ENCODE measurements around the gene BHLHE40. TPM values are rescaled to one million over a fixed set of nuclear protein-coding genes. Genes with fewer than 3 reads are reported as not detected.

Gene BHLHE40
- total and polyA plus RNA-seq, 4 donors = 28.5 to 204 (median 88.4) TPM

DNA sequence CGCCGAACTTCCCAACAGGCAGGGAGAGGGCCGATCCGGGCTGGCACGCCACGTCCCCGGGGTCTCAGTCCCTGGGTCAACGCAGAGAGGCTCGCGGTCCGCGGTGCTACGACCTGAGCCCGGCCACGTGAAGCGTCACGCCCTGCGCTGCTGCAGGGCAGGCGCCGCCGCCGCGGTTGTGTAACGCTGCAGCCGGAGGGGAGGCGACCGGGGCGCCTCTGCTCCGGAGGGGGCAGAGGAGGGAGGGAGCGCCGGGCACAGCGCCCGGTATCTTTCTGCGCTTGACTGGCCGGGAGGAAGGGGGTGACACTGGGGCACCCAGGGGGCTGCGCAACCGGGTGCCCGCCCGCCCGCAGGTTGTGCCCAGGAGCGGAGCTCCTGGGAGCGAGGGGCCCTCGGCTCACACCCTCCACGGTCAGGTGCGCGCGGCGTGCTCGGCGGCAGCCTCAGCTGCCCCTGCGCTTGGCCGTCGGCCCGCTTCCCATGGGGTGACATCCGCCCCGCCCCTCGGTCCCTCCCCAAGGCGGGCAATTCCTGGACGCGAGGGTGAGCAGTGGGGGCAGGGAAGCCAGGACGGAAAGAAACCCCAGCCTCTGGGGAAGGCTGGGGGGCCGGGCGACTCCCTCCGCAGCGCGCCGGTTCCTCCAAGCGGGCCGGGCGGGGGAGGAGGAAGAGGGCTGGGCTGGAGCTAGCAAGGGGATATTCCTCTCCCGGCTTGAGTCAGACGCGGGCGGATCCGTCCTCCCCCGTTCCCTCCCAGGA, 852 bp upstream of the BHLHE40 start:
- H3K4me3 ChIP-seq = peak overlapping the region; percentile 39
- 0% methylated on average over 64 to 76 of the region's 76 CpGs for WGBS, 2 donors
- H3K4me1 ChIP-seq (ENCODE audit: control insufficient read depth in 5 of 5, insufficient read depth in 5 of 5, low read length in 5 of 5) = peaks cover 0 to 32% (median 5%) of the 10 kb centered on the region in 5 donors
- peak overlapping the region; percentile 43 to 67 for H3K9ac ChIP-seq (ENCODE audit: insufficient read depth in 1 of 2, low read length in 2 of 2)
- peak overlapping the region; percentile 99 to 100 for H3K27ac ChIP-seq (ENCODE audit: low read depth in 1 of 2, low read length in 1 of 2)
- no peak for TF ChIP-seq CTCF (IDR thresholded peaks at IDR 0.05; ENCODE audit: control extremely low read depth, extremely low read depth)
- no peaks in the 10 kb centered on the region for H3K9me3 ChIP-seq (ENCODE audit: control insufficient read depth in 4 of 4, insufficient read depth in 3 of 4, low read length in 3 of 4)
- H3K36me3 ChIP-seq (ENCODE audit: control insufficient read depth in 4 of 4, insufficient read depth in 4 of 4, low read length in 4 of 4) = peaks cover 0 to 12% (median 0%) of the 10 kb centered on the region in 4 donors
- ATAC-seq (ENCODE audit: insufficient read depth, low FRiP score) (peak; percentile 72), DNase-seq (peak; percentile 84 to 89 (median 85))
- peaks cover 0 to 23% (median 19%) of the 10 kb centered on the region in 3 donors for H3K27me3 ChIP-seq (ENCODE audit: control insufficient read depth in 3 of 3, insufficient read depth in 3 of 3, low read length in 2 of 3)

DNA sequence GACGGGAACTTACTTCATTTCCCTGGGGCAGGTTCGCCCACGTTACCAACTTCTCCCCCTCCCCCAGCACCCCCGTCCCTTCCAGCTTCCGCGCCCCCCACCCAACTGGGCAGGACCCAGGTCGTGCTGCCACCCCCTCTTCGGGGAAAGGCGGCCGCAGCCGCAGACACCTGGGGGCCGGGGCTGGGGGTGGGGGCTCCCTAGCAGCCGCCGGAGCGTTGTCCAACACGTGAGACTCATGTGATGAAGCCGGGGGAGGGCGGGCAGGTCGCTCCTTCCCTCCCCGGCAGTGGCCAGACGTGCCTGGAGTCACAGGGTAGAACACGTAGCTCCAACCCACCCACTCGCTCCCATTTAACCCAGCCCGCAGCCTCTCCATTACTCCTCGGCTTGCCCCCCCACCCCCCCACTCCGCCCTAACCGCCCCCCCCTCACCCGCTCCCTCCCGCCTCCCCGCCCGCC, 240 bp upstream of the BHLHE40 start:
- peaks cover 0 to 26% (median 19%) of the 10 kb centered on the region in 3 donors for H3K27me3 ChIP-seq (ENCODE audit: control insufficient read depth in 3 of 3, insufficient read depth in 3 of 3, low read length in 2 of 3)
- 1% methylated on average over 24 to 31 of the region's 31 CpGs for WGBS, 2 donors
- no peak overlapping the region for H3K9ac ChIP-seq (ENCODE audit: insufficient read depth in 1 of 2, low read length in 2 of 2)
- H3K9me3 ChIP-seq (ENCODE audit: control insufficient read depth in 4 of 4, insufficient read depth in 3 of 4, low read length in 3 of 4) = no peaks in the 10 kb centered on the region
- H3K4me3 ChIP-seq = no peak overlapping the region
- TF ChIP-seq CTCF (IDR thresholded peaks at IDR 0.05; ENCODE audit: control extremely low read depth, extremely low read depth) = no peak
- H3K36me3 ChIP-seq (ENCODE audit: control insufficient read depth in 4 of 4, insufficient read depth in 4 of 4, low read length in 4 of 4) = peaks cover 0 to 12% (median 0%) of the 10 kb centered on the region in 4 donors
- DNase-seq = peak; percentile 66 to 82 (median 71)
- ATAC-seq (ENCODE audit: insufficient read depth, low FRiP score) = peak; percentile 56
- H3K4me1 ChIP-seq (ENCODE audit: control insufficient read depth in 5 of 5, insufficient read depth in 5 of 5, low read length in 5 of 5) = peaks cover 0 to 32% (median 5%) of the 10 kb centered on the region in 5 donors
- peak overlapping the region; percentile 99 to 100 for H3K27ac ChIP-seq (ENCODE audit: low read depth in 1 of 2, low read length in 1 of 2)

DNA sequence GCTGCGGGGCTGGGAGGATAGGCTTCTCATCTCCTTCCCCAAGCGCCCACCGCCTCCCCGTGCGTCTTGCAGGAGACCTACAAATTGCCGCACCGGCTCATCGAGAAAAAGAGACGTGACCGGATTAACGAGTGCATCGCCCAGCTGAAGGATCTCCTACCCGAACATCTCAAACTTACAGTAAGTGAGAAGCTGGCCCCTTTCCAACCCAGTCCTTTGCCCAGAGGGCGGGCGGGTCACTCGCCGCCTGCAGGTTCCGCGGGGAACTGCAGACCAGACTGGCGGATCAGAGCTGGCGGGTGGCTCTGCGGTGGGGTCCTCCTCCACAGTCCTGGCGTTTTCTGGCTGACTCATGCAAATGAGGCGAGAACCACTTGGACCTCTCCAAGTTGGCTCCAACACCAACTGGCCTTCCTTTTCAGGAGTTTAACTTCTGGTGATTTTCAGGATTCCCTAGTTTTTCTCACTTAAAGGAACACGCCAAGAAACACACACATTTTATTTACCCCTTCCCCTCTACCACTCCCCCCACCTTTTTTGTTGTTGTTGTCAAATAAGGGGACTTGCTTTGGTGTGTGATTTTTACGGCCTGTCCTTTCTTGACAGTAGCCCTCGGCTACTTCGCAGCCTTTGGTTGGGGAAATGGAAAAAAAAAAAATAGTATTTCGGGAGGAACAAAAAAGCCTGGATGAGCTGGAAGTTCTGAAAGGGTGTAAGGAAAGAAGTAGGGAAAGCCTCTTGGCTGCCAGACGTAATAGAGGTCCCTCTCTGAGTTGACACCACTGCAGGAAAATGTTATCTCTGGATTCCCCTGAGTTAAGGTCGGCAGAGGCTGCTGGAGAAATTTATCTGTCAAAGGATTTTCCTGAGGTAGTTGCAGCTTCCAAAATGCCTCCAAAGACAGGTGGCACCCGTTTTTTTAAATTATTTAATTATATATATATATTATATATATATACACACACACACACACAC, 1.3 kb downstream of the BHLHE40 start:
- ATAC-seq (ENCODE audit: insufficient read depth, low FRiP score) (peak; percentile 27), DNase-seq (peak; percentile 79 to 83 (median 82))
- Histone ChIP-seq H3K27me3 (ENCODE audit: control insufficient read depth in 3 of 3, insufficient read depth in 3 of 3, low read length in 2 of 3) (peaks cover 0 to 26% (median 19%) of the 10 kb centered on the region in 3 donors), H3K4me3 (peak overlapping the region; percentile 99), H3K4me1 (ENCODE audit: control insufficient read depth in 5 of 5, insufficient read depth in 5 of 5, low read length in 5 of 5) (peaks cover 4 to 32% (median 5%) of the 10 kb centered on the region in 5 donors), H3K9ac (ENCODE audit: insufficient read depth in 1 of 2, low read length in 2 of 2) (peak overlapping the region; percentile 0 to 33), H3K27ac (ENCODE audit: low read depth in 1 of 2, low read length in 1 of 2) (peak overlapping the region; percentile 92 to 99), H3K9me3 (ENCODE audit: control insufficient read depth in 4 of 4, insufficient read depth in 3 of 4, low read length in 3 of 4) (no peaks in the 10 kb centered on the region), H3K36me3 (ENCODE audit: control insufficient read depth in 4 of 4, insufficient read depth in 4 of 4, low read length in 4 of 4) (peaks cover 0 to 12% (median 0%) of the 10 kb centered on the region in 4 donors)
- TF ChIP-seq CTCF (IDR thresholded peaks at IDR 0.05; ENCODE audit: control extremely low read depth, extremely low read depth) = peak; percentile 70
- 8 to 18% methylated on average over 31 to 32 of the region's 32 CpGs for WGBS, 2 donors

Measured in lung (tissue), 12 donors.